Gastrocnemius medialis (tissue), 4 donors: ENCODE data around the gene LRCH1. TPM values are rescaled to one million over a fixed set of nuclear protein-coding genes. Genes with fewer than 3 reads are reported as not detected.

Experiments
- ATAC-seq, 2 donors: fragments of 150-250 bp; one replicate each; pipeline ENCODE4 v1.9.1; 2016
- DNase-seq, 2 donors: peaks; one replicate each; pipeline ENCODE4 v3.0.0-alpha.2; 2019
- H3K27ac ChIP-seq, 4 donors: fragments of 200-600 bp; sonication (generic); 1 replicate in 1 of 4; 2 replicates in 3 of 4; pipeline ENCODE4 v1.5.1; 2016 to 2018; ENCODE audit warnings: mild to moderate bottlenecking in 2 of 4, moderate library complexity in 1 of 4
- H3K27me3 ChIP-seq, 3 donors: fragments of 200-600 bp; sonication (generic) in 2 of 3; 1 replicate in 1 of 3; 2 replicates in 2 of 3; pipeline versions ENCODE4 v1.5.1 to v1.6.0; 2016 to 2019; ENCODE audit warnings: mild to moderate bottlenecking in 1 of 3, moderate library complexity in 1 of 3
- H3K36me3 ChIP-seq, 2 donors: fragments of 200-600 bp; sonication (generic) in 1 of 2; one replicate each; pipeline ENCODE4 v1.5.1; 2017 to 2018
- H3K4me1 ChIP-seq, 2 donors: fragments of 200-600 bp; sonication (generic) in 1 of 2; one replicate each; pipeline ENCODE4 v1.5.1; 2016 to 2017; ENCODE audit warnings: mild to moderate bottlenecking in 2 of 2
- H3K4me3 ChIP-seq, 4 donors: fragments of 200-600 bp; sonication (generic) in 3 of 4; 1 replicate in 1 of 4; 2 replicates in 3 of 4; pipeline ENCODE4 v1.5.1; 2016 to 2019; ENCODE audit warnings: mild to moderate bottlenecking in 2 of 4
- H3K9me3 ChIP-seq, 3 donors: fragments of 200-600 bp; sonication (generic) in 2 of 3; 1 replicate in 1 of 3; 2 replicates in 2 of 3; pipeline ENCODE4 v1.5.1; 2016 to 2019
- POLR2A ChIP-seq, 2 donors: fragments of 450-650 bp; IDR thresholded peaks; one replicate each; pipeline ENCODE4 v1.6.1; 2017; ENCODE audit warnings: antibody characterized with exemption in 2 of 2, mild to moderate bottlenecking in 2 of 2, moderate library complexity in 2 of 2
- in situ Hi-C, 4 donors: fragments of 200-750 bp; cut with MboI; loops; one replicate each; pipeline versions ENCODE4 v1.15.0 to v1.8.0; 2017; ENCODE audit warnings: low sequenced_read_pairs in 4 of 4
- intact Hi-C: fragments of 100-400 bp; cut with DNase I; formaldehyde crosslinking; loops from one replicate; pipeline ENCODE4 v1.15.1; 2023; ENCODE audit warnings: low total_unique reads
- total RNA-seq, 4 donors: library from RNA; depleted of rRNA; stranded (reverse); fragments of >200 nt; gene quantifications; one replicate each; pipeline versions ENCODE4 v1.1.0 to v1.2.3, GENCODE V29; 2016
- TF ChIP-seq, protein P1 (sequence below), 5 experiments: fragments of 450-650 bp in 3 of 5; fragments of 200-600 bp in 2 of 5; sonication (generic) in 2 of 5; IDR thresholded peaks in 4 of 5; conservative IDR thresholded peaks in 1 of 5; 1 replicate in 4 of 5; 2 replicates in 1 of 5; pipeline ENCODE4 v1.5.1; 2016 to 2019; ENCODE audit warnings: antibody characterized with exemption in 5 of 5, mild to moderate bottlenecking in 3 of 5, moderate library complexity in 3 of 5

LRCH1 gene
- total RNA-seq, 4 donors from 2014 or later: 3.4 to 5.0 (median 3.9) TPM

GRCh38 chr13:46716821-46717220 lies 163.9 kb downstream of the LRCH1 start:
- TF ChIP-seq, protein P1, sequence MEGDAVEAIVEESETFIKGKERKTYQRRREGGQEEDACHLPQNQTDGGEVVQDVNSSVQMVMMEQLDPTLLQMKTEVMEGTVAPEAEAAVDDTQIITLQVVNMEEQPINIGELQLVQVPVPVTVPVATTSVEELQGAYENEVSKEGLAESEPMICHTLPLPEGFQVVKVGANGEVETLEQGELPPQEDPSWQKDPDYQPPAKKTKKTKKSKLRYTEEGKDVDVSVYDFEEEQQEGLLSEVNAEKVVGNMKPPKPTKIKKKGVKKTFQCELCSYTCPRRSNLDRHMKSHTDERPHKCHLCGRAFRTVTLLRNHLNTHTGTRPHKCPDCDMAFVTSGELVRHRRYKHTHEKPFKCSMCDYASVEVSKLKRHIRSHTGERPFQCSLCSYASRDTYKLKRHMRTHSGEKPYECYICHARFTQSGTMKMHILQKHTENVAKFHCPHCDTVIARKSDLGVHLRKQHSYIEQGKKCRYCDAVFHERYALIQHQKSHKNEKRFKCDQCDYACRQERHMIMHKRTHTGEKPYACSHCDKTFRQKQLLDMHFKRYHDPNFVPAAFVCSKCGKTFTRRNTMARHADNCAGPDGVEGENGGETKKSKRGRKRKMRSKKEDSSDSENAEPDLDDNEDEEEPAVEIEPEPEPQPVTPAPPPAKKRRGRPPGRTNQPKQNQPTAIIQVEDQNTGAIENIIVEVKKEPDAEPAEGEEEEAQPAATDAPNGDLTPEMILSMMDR (IDR thresholded peaks at IDR 0.05 in 4 of 5, conservative IDR thresholded peaks at IDR 0.05 in 1 of 5): no peak
- TF ChIP-seq POLR2A (IDR thresholded peaks at IDR 0.05): no peak
- intact Hi-C loops (no loop called here), in situ Hi-C loops (loop anchor here in 1 of 4 donors (10.0 kb wide), 1 partner anchor 162 kb away; the partner anchor contains the start of gene LRCH1)
- H3K27ac ChIP-seq: no peak overlapping the region
- ATAC-seq: no peak
- no peak for DNase-seq
- H3K9me3 ChIP-seq: no peaks in the 10 kb centered on the region
- H3K27me3 ChIP-seq: no peaks in the 10 kb centered on the region
- H3K36me3 ChIP-seq: no peaks in the 10 kb centered on the region
- H3K4me3 ChIP-seq: no peak overlapping the region
- no peaks in the 10 kb centered on the region for H3K4me1 ChIP-seq

DNA sequence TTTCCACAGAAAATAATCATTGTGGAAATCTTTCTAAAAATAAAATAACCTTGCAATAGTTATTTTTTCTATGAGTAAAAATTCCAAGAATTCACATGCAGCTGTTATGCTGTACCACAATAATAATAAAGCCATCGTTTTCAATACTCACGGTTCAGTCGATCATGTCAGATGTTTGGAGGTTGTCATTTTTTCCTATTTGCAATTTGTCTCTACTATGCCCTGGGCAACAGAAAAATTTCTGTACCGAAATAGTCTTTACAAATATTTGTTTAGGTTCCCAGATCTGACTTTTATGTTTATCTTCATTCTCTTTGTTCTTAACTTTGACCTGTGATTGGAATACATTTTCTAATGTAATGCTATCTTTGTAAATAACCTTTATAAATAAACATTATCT lies 164.3 kb downstream of the LRCH1 start:
- ATAC-seq: no peak
- Histone ChIP-seq H3K27me3 (no peaks in the 10 kb centered on the region), H3K36me3 (no peaks in the 10 kb centered on the region), H3K4me1 (no peaks in the 10 kb centered on the region), H3K9me3 (no peaks in the 10 kb centered on the region), H3K4me3 (no peak overlapping the region), H3K27ac (no peak overlapping the region)
- DNase-seq: no peak
- TF ChIP-seq, protein P1 (IDR thresholded peaks at IDR 0.05 in 4 of 5, conservative IDR thresholded peaks at IDR 0.05 in 1 of 5): no peak
- TF ChIP-seq POLR2A (IDR thresholded peaks at IDR 0.05): no peak
- in situ Hi-C loops (loop anchor here in 1 of 4 donors (10.0 kb wide), 1 partner anchor 162 kb away; the partner anchor contains the start of gene LRCH1), intact Hi-C loops (no loop called here)

DNA sequence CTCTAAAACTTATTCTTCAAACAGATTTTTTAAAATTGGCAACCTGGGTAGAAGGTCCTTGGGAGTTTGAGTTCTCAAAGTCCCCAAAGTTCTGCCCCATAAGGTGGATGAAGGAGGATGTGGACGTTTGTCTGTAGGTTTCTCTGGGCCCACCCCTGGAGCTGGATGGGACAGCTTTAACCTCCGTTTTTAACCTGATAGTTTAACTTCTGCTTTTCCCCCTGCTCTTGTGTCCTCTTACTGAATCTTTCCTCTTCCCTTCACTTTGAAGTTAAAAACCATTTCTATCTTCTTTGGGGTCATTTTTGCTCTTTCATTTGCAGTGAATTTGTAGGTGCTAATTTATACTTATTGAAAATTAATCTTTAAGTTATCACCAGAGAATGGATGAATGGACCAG lies 164.9 kb downstream of the LRCH1 start:
- Histone ChIP-seq H3K36me3 (no peaks in the 10 kb centered on the region), H3K4me3 (no peak overlapping the region), H3K27ac (no peak overlapping the region), H3K9me3 (no peaks in the 10 kb centered on the region), H3K27me3 (no peaks in the 10 kb centered on the region), H3K4me1 (no peaks in the 10 kb centered on the region)
- in situ Hi-C loops (loop anchor here in 1 of 4 donors (10.0 kb wide), 1 partner anchor 163 kb away; the partner anchor contains the start of gene LRCH1), intact Hi-C loops (no loop called here)
- DNase-seq (no peak), ATAC-seq (no peak)
- TF ChIP-seq POLR2A (IDR thresholded peaks at IDR 0.05): no peak
- TF ChIP-seq, protein P1 (IDR thresholded peaks at IDR 0.05 in 4 of 5, conservative IDR thresholded peaks at IDR 0.05 in 1 of 5): no peak

DNA sequence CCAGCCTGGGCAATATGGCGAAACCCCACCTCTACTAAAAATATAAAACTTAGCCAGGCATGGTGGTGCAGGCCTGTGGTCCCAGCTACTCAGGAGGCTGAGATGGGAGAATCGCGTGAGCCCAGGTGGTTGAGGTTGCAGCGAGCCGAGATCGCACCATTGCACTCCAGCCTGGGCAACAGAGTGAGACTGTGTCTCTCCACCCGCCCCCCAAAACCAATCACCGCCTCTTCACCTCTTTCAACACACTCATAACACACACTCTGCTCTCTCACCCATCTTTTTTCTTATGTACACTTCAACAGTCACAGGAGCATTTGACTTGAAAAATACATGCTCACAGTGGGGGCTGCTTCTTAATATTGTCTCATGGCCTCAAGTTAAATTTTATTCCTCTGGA lies 167.2 kb downstream of the LRCH1 start:
- in situ Hi-C loops (loop anchor here (5.0 to 10.0 kb wide), 5 partner anchors 168 to 228 kb away; partner anchors contain the start of gene LRCH1 (in 2 of the 4)), intact Hi-C loops (no loop called here)
- DNase-seq (no peak), ATAC-seq (no peak)
- Histone ChIP-seq H3K9me3 (no peaks in the 10 kb centered on the region), H3K36me3 (peaks cover 2 to 18% of the 10 kb centered on the region in 2 donors), H3K4me1 (no peaks in the 10 kb centered on the region), H3K27me3 (no peaks in the 10 kb centered on the region), H3K27ac (no peak overlapping the region), H3K4me3 (no peak overlapping the region)
- TF ChIP-seq POLR2A (IDR thresholded peaks at IDR 0.05): no peak
- TF ChIP-seq, protein P1 (IDR thresholded peaks at IDR 0.05 in 4 of 5, conservative IDR thresholded peaks at IDR 0.05 in 1 of 5): no peak
